Fibroblast of the aortic adventitia (primary cell): ENCODE results near the gene ALCAM. TPM values are rescaled to one million over a fixed set of nuclear protein-coding genes. Genes with fewer than 3 reads are reported as not detected.

Experiments
- DNase-seq: peaks from one replicate; pipeline ENCODE4 v3.0.0-alpha.2; 2010; ENCODE audit warnings: low read depth
- H3K4me3 ChIP-seq: 2 replicates; pipeline ENCODE4 v1.5.1; 2011; ENCODE audit warnings: low read depth, mild to moderate bottlenecking, control low read depth, low read length, moderate library complexity
- CTCF ChIP-seq: IDR thresholded peaks from 2 replicates; pipeline ENCODE4 v1.5.1; 2011; ENCODE audit warnings: mild to moderate bottlenecking, low read length, control low read depth, inconsistent platforms; ENCODE audit not compliant: insufficient read depth
- total RNA-seq: library from RNA; depleted of rRNA; stranded (reverse); fragments of >200 nt; gene quantifications from 2 replicates; pipeline ENCODE4 v1.2.3, GENCODE V29; 2012; ENCODE audit warnings: low replicate concordance

The ALCAM gene
- total RNA-seq, 1 donor, result 203 TPM

DNA sequence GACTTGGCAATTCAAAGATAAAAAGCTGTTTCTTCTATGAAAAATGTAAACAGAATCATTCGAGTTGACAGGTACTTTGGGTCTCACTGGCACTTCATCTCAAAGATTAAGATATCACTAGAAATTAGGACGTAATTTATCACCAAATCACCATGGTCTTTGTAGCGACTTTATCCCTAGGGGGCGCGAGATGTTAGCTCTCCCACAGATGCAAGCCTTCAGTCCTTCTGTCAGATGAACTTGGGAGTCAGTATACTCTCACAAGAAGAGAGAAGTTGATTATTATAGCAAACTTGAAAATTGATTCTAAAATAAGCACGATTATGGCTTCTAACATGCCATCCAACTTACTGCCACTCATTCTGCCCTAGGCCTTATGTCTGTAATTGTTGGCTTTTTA is 150.3 kb downstream of the ALCAM start:
- no peak for TF ChIP-seq CTCF
- H3K4me3 ChIP-seq, result no peak overlapping the region
- DNase-seq, result no peak

- no peak for TF ChIP-seq CTCF
- H3K4me3 ChIP-seq, result no peak overlapping the region
- no peak for DNase-seq
Observed at GRCh38 chr3:105518203-105518602, 151.5 kb downstream of the ALCAM start.

DNA sequence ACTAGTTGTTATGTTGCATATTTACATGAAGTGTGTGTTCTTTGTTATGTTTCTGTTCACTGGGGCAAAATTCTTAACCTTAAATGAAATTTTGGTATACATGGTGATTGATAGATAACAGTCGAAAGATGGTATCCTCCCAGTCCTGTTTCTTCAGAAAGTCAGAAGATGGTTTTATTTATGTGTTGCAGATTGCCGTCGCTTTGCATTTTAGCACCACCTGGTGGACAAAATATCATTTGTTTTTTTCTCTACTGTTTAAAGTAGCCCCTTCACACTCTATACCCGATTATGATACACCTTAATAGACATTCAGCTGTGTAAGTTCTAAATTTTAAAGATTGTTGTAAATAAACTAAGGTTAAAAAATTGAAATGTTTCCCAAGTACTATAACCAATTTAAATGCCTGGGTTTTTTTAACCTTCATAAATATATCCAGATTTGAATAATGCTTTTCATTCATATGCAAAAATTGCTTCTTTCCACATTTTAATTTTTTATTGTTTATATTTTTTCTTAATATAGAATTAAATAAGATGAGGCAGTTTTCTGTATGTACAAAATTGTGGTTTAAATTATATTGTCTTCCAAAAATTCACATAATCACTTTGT is 152.2 kb downstream of the ALCAM start:
- no peak overlapping the region for H3K4me3 ChIP-seq
- DNase-seq, result peak; percentile 85
- peak; percentile 53 for TF ChIP-seq CTCF

DNA sequence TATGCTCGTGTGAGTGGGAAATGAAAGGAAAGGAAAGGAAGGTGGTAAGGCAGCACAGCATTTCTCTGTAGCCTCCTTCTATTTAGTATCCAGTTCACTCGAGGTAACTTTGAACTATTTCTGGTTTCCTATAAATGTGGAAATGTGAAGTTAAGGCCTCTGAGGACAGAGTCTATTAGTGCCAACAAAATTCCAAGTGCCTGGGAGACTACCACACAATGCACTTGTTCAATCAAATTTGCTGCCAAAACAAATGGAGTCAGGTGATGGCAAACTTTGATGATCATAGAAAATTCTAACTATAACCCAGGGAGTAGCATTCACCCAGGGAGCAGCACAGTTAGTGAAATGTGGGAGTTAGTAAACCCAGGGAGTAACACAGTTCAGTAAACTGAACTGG is 155.1 kb downstream of the ALCAM start:
- TF ChIP-seq CTCF, result no peak
- no peak for DNase-seq
- H3K4me3 ChIP-seq, result no peak overlapping the region

DNA sequence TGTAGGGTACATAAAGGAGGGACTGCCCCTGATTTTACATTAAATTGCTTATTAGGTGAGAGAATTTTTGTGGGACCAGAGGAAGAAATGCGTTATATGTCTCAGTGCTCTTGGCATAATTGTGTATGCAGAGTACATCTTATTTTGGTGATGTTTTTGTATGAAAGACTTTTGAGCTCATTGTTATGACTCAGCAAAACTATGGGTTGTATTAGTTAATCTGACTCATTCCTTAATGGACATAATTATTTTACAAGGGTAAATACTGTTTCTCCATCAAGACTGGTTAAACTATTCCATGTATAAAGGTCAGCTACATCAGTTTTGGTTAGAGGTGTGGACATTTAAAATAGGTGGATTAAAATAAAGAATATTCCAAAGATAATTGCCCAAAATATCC is 156.8 kb downstream of the ALCAM start:
- H3K4me3 ChIP-seq, result no peak overlapping the region
- no peak for TF ChIP-seq CTCF
- DNase-seq, result no peak

- H3K4me3 ChIP-seq, result no peak overlapping the region
- DNase-seq, result no peak
- no peak for TF ChIP-seq CTCF
Observed at GRCh38 chr3:105525531-105525930, 158.8 kb downstream of the ALCAM start.
